ENCODE results near the gene DGUOK. TPM values are rescaled to one million over a fixed set of nuclear protein-coding genes. Genes with fewer than 3 reads are reported as not detected.

The DGUOK gene
- total and polyA plus RNA-seq, 4 donors, result 19.6 to 49.7 (median 28.3) TPM

- H3K36me3 ChIP-seq (ENCODE audit: control insufficient read depth in 4 of 4, insufficient read depth in 3 of 4, low read depth in 1 of 4, low read length in 3 of 4), result peaks cover 0 to 5% (median 1%) of the 10 kb centered on the region in 4 donors
- no peak overlapping the region for H3K9ac ChIP-seq (ENCODE audit: low read depth in 1 of 2, low read length in 2 of 2)
- TF ChIP-seq JUND (IDR thresholded peaks at IDR 0.05) (no peak), NR2F2 (IDR thresholded peaks at IDR 0.05) (no peak), ZBTB33 (IDR thresholded peaks at IDR 0.05) (no peak), REST (IDR thresholded peaks at IDR 0.05) (no peak), HNF4A (conservative IDR thresholded peaks at IDR 0.05) (no peak)
- no peaks in the 10 kb centered on the region for H3K27me3 ChIP-seq (ENCODE audit: control insufficient read depth in 4 of 4, insufficient read depth in 4 of 4, low read length in 3 of 4)
- H3K4me1 ChIP-seq (ENCODE audit: control insufficient read depth in 4 of 4, insufficient read depth in 4 of 4, low read length in 3 of 4), result peaks cover 7 to 21% (median 13%) of the 10 kb centered on the region in 4 donors
- H3K27ac ChIP-seq (ENCODE audit: low read depth in 1 of 2, low read length in 2 of 2), result no peak overlapping the region
- 94% methylated on average over 18 of the region's 18 CpGs for WGBS
- no peak overlapping the region for H3K4me3 ChIP-seq (ENCODE audit: low read depth in 1 of 3, low read length in 3 of 3)
- DNase-seq (ENCODE audit: low spot score), result no peak
- no peaks in the 10 kb centered on the region for H3K9me3 ChIP-seq (ENCODE audit: control insufficient read depth in 4 of 4, low read length in 3 of 4)
Measured at GRCh38 chr2:74004212-74005182, 77.8 kb downstream of the DGUOK start.

GRCh38 chr2:74005786-74006185, 79.1 kb downstream of the DGUOK start:
- H3K27me3 ChIP-seq (ENCODE audit: control insufficient read depth in 4 of 4, insufficient read depth in 4 of 4, low read length in 3 of 4), result no peaks in the 10 kb centered on the region
- DNase-seq (ENCODE audit: low spot score), result no peak
- 90% methylated on average over 8 of the region's 8 CpGs for WGBS
- TF ChIP-seq TAF1 (conservative IDR thresholded peaks at IDR 0.05), result no peak
- no peak for TF ChIP-seq HNF4G (IDR thresholded peaks at IDR 0.05)
- no peak for TF ChIP-seq EGR1 (IDR thresholded peaks at IDR 0.05; ENCODE audit: low read depth in 2 of 2)
- no peak for TF ChIP-seq JUND (IDR thresholded peaks at IDR 0.05)
- TF ChIP-seq ATF3 (IDR thresholded peaks at IDR 0.05), result no peak
- no peak for TF ChIP-seq ZBTB33 (IDR thresholded peaks at IDR 0.05)
- TF ChIP-seq REST (IDR thresholded peaks at IDR 0.05), result no peak
- TF ChIP-seq RXRA (IDR thresholded peaks at IDR 0.05), result no peak
- TF ChIP-seq FOXA2 (IDR thresholded peaks at IDR 0.05), result no peak
- no peak for TF ChIP-seq RAD21 (IDR thresholded peaks at IDR 0.05)
- no peak for TF ChIP-seq GABPA (IDR thresholded peaks at IDR 0.05 in 1 of 2, conservative IDR thresholded peaks at IDR 0.05 in 1 of 2)
- TF ChIP-seq YY1 (IDR thresholded peaks at IDR 0.05), result no peak
- TF ChIP-seq NR2F2 (IDR thresholded peaks at IDR 0.05), result no peak
- no peak for TF ChIP-seq MAX (IDR thresholded peaks at IDR 0.05)
- TF ChIP-seq HNF4A (conservative IDR thresholded peaks at IDR 0.05), result no peak
- TF ChIP-seq SP1 (IDR thresholded peaks at IDR 0.05), result no peak

More at GRCh38 chr2:74005786-74006185, 79.1 kb downstream of the DGUOK start:
- Histone ChIP-seq H3K4me1 (ENCODE audit: control insufficient read depth in 4 of 4, insufficient read depth in 4 of 4, low read length in 3 of 4) (peaks cover 6 to 27% (median 20%) of the 10 kb centered on the region in 4 donors), H3K9ac (ENCODE audit: low read depth in 1 of 2, low read length in 2 of 2) (no peak overlapping the region), H3K9me3 (ENCODE audit: control insufficient read depth in 4 of 4, low read length in 3 of 4) (no peaks in the 10 kb centered on the region), H3K36me3 (ENCODE audit: control insufficient read depth in 4 of 4, insufficient read depth in 3 of 4, low read depth in 1 of 4, low read length in 3 of 4) (peaks cover 0 to 5% (median 1%) of the 10 kb centered on the region in 4 donors), H3K27ac (ENCODE audit: low read depth in 1 of 2, low read length in 2 of 2) (no peak overlapping the region), H3K4me3 (ENCODE audit: low read depth in 1 of 3, low read length in 3 of 3) (no peak overlapping the region)

Measured in liver (tissue), 9 donors.